Measurements from ENCODE around the gene MCAM.

GRCh38 chr11:119342362-119343130, 25.6 kb upstream of the MCAM start:
- no peak for TF ChIP-seq EZH2phosphoT487 (IDR thresholded peaks at IDR 0.05; ENCODE audit: borderline replicate concordance, low read length)
- TF ChIP-seq, protein P1, sequence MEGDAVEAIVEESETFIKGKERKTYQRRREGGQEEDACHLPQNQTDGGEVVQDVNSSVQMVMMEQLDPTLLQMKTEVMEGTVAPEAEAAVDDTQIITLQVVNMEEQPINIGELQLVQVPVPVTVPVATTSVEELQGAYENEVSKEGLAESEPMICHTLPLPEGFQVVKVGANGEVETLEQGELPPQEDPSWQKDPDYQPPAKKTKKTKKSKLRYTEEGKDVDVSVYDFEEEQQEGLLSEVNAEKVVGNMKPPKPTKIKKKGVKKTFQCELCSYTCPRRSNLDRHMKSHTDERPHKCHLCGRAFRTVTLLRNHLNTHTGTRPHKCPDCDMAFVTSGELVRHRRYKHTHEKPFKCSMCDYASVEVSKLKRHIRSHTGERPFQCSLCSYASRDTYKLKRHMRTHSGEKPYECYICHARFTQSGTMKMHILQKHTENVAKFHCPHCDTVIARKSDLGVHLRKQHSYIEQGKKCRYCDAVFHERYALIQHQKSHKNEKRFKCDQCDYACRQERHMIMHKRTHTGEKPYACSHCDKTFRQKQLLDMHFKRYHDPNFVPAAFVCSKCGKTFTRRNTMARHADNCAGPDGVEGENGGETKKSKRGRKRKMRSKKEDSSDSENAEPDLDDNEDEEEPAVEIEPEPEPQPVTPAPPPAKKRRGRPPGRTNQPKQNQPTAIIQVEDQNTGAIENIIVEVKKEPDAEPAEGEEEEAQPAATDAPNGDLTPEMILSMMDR (IDR thresholded peaks at IDR 0.05; ENCODE audit: low read depth, low read length, poor library complexity, severe bottlenecking), result no peak

Measured in DOHH2 (cell line).